K562 (cell line): ENCODE data around the gene LAMB2. TPM values are rescaled to one million over a fixed set of nuclear protein-coding genes. Genes with fewer than 3 reads are reported as not detected.
A peak's percentile ranks its signal among the peaks of the same experiment; 100 is the strongest.

Experiments used
- FIP1L1 ChIP-seq: fragments of 200-400 bp; formaldehyde crosslinking; IDR thresholded peaks from 2 replicates; pipeline ENCODE4 v1.6.1; 2018; ENCODE audit warnings: mild to moderate bottlenecking, low read depth, low read length; ENCODE audit not compliant: poor library complexity, severe bottlenecking
- GABPA ChIP-seq: fragments of 200-800 bp; sonication (Bioruptor generic); conservative IDR thresholded peaks from 2 replicates; pipeline ENCODE4 v1.6.1; 2016; ENCODE audit warnings: low read depth, missing genetic modification characterization, missing compliant biosample characterization
- GABPB1 ChIP-seq: sonication (generic); formaldehyde crosslinking; IDR thresholded peaks from 2 replicates; pipeline ENCODE4 v1.8.0; 2022; ENCODE audit warnings: mild to moderate bottlenecking, missing genetic modification reagents
- MEF2A ChIP-seq: IDR thresholded peaks from 2 replicates; pipeline ENCODE4 v1.6.1; 2011; ENCODE audit warnings: low read depth, mild to moderate bottlenecking, low read length, moderate library complexity; ENCODE audit not compliant: control insufficient read depth
- MYNN ChIP-seq, 2 experiments: sonication (generic); formaldehyde crosslinking in 1 of 2; IDR thresholded peaks; 2 replicates each; pipeline versions ENCODE4 v1.5.0 to v1.6.1; 2016 to 2020; ENCODE audit warnings: antibody characterized with exemption in 1 of 2, missing genetic modification reagents in 1 of 2
- NCOA1 ChIP-seq: fragments of 450-650 bp; IDR thresholded peaks from 2 replicates; pipeline ENCODE4 v1.6.1; 2016; ENCODE audit warnings: low read depth
- NR2C2 ChIP-seq, 2 experiments: fragments of 200-800 bp in 1 of 2; sonication (Bioruptor generic) in 1 of 2; sonication (generic) in 1 of 2; formaldehyde crosslinking in 1 of 2; IDR thresholded peaks; 2 replicates each; pipeline versions ENCODE4 v1.6.1 to v1.8.0; 2016 to 2022; ENCODE audit warnings: mild to moderate bottlenecking in 1 of 2, missing compliant biosample characterization in 1 of 2, missing genetic modification characterization in 1 of 2, missing genetic modification reagents in 1 of 2
- PRMT5 ChIP-seq: sonication (generic); formaldehyde crosslinking; IDR thresholded peaks from 2 replicates; pipeline ENCODE4 v1.5.0; 2020; ENCODE audit warnings: missing genetic modification reagents
- RBM25 ChIP-seq: fragments of 200-400 bp; formaldehyde crosslinking; IDR thresholded peaks from 2 replicates; pipeline ENCODE4 v1.6.1; 2018; ENCODE audit warnings: low read length, low read depth, moderate library complexity; ENCODE audit not compliant: severe bottlenecking
- STAT6 ChIP-seq: sonication (generic); formaldehyde crosslinking; IDR thresholded peaks from 2 replicates; pipeline ENCODE4 v1.8.1; 2023; ENCODE audit warnings: mild to moderate bottlenecking, missing genetic modification reagents
- TAF7 ChIP-seq: fragments of 450-650 bp; IDR thresholded peaks from 2 replicates; pipeline ENCODE4 v1.6.1; 2016; ENCODE audit warnings: missing genetic modification characterization, missing compliant biosample characterization
- ZC3H8 ChIP-seq: fragments of 450-650 bp; IDR thresholded peaks from 2 replicates; pipeline ENCODE4 v1.6.1; 2017
- ZMIZ1 ChIP-seq, 2 experiments: fragments of 150-350 bp in 1 of 2; IDR thresholded peaks; 2 replicates each; pipeline ENCODE4 v1.6.1; 2012 to 2016; ENCODE audit warnings: low read depth in 2 of 2, low read length in 2 of 2, mild to moderate bottlenecking in 1 of 2, moderate library complexity in 1 of 2
- ZNF133 ChIP-seq: fragments of 250-450 bp; sonication (Bioruptor Pico); IDR thresholded peaks from 2 replicates; pipeline ENCODE4 v1.4.0; 2020; ENCODE audit warnings: mild to moderate bottlenecking
- ZNF263 ChIP-seq: sonication (generic); formaldehyde crosslinking; IDR thresholded peaks from 2 replicates; pipeline ENCODE4 v1.8.0; 2022; ENCODE audit warnings: mild to moderate bottlenecking, missing genetic modification reagents, borderline replicate concordance
- polyA plus RNA-seq, 8 experiments: library from polyadenylated mRNA; depleted of rRNA in 4 of 8; stranded (reverse) in 5 of 8; unstranded in 3 of 8; fragments of >200 nt; fragmentation: Nextera tagmentation in 2 of 8; fragmentation: Illumina TruSeq in 1 of 8; extraction: Ambion mirVana in 2 of 8; extraction: Trizol in 1 of 8; gene quantifications; 2 replicates each; pipeline versions ENCODE4 v1.2.1 to v1.2.3, GENCODE V29; 2011 to 2014; ENCODE audit warnings: inconsistent platforms in 1 of 8, missing spikeins in 1 of 8
- total RNA-seq, 7 experiments: library from RNA; depleted of rRNA in 6 of 7; stranded (reverse); fragments of >200 nt in 6 of 7; fragmentation: Illumina TruSeq in 2 of 7; extraction: Trizol in 2 of 7; gene quantifications; 2 replicates each; pipeline versions ENCODE4 v1.2.1 to v1.2.3, GENCODE V29; 2011 to 2021; ENCODE audit warnings: low replicate concordance in 1 of 7
- TF ChIP-seq, protein P1 (sequence below), 2 experiments: IDR thresholded peaks in 1 of 2; conservative IDR thresholded peaks in 1 of 2; 2 replicates each; pipeline ENCODE4 v1.6.1; 2016; ENCODE audit warnings: low read depth in 2 of 2, mild to moderate bottlenecking in 1 of 2, missing compliant biosample characterization in 1 of 2, missing genetic modification characterization in 1 of 2, moderate library complexity in 1 of 2

The LAMB2 gene
- total and polyA plus RNA-seq, 9 of the 15 experiments (the other 6 are each of a cell fraction or from before 2014, with no cell fraction given): 1.4 to 26.0 (median 16.2) TPM

GRCh38 chr3:49171119-49171774 is 38.4 kb upstream of the LAMB2 start, which contains the start of gene KLHDC8B (continued):
- TF ChIP-seq ZNF133 (CRISPR knock-in tag) (no peak), STAT6 (CRISPR knock-in tag) (no peak), PRMT5 (no peak), ZMIZ1 (IDR thresholded peaks at IDR 0.05; ENCODE audit: low read depth in 2 of 2, low read length in 2 of 2) (0 out of 4 replicates have a peak, but pooled peaks of 1 of the 2 experiments have one; percentile 27), TAF7 (no peak), RBM25 (no peak), GABPB1 (CRISPR knock-in tag) (peak; percentile 71), NCOA1 (peak; percentile 28; the same call in 1 of the 2 replicates), NR2C2 (CRISPR knock-in tag; IDR thresholded peaks at IDR 0.05) (no peak), NR2C2 (tag; IDR thresholded peaks at IDR 0.05) (peak; percentile 53), GABPA (peak; percentile 21; the same call in 1 of the 2 replicates), MEF2A (no peak), ZNF263 (CRISPR knock-in tag) (no peak; the same call in 1 of the 2 replicates), FIP1L1 (peak; percentile 38), ZC3H8 (no peak), MYNN (IDR thresholded peaks at IDR 0.05) (peak; percentile 65; the same call in 1 of the 2 replicates), MYNN (CRISPR knock-in tag; IDR thresholded peaks at IDR 0.05) (no peak)
- TF ChIP-seq, protein P1, sequence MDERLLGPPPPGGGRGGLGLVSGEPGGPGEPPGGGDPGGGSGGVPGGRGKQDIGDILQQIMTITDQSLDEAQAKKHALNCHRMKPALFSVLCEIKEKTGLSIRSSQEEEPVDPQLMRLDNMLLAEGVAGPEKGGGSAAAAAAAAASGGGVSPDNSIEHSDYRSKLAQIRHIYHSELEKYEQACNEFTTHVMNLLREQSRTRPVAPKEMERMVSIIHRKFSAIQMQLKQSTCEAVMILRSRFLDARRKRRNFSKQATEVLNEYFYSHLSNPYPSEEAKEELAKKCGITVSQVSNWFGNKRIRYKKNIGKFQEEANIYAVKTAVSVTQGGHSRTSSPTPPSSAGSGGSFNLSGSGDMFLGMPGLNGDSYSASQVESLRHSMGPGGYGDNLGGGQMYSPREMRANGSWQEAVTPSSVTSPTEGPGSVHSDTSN (CRISPR knock-in tag; IDR thresholded peaks at IDR 0.05; ENCODE audit: low read depth): no peak
- TF ChIP-seq, protein P1 (tag; conservative IDR thresholded peaks at IDR 0.05; ENCODE audit: low read depth): no peak
